GM21619 (cell line): Measurements from ENCODE around the gene EI24.
"Not testable (repeated sequence)": the region's sequence is repeated elsewhere in the genome, so short reads cannot be mapped to it uniquely, and the experiment has no call there.

Experiments
- ATAC-seq: cut with Tn5 transposase; IDR thresholded peaks from one replicate; pipeline ENCODE4 v1.9.1; 2021; ENCODE audit not compliant: unreplicated experiment

EI24 gene

GRCh38 chr11:125568970-125569914 is at the start of gene EI24:
TSS of gene EI24 (plus strand) at chr11:125569477. CDS start at chr11:125572528, 3,051 bp downstream.
- ATAC-seq: peak; percentile 96

DNA sequence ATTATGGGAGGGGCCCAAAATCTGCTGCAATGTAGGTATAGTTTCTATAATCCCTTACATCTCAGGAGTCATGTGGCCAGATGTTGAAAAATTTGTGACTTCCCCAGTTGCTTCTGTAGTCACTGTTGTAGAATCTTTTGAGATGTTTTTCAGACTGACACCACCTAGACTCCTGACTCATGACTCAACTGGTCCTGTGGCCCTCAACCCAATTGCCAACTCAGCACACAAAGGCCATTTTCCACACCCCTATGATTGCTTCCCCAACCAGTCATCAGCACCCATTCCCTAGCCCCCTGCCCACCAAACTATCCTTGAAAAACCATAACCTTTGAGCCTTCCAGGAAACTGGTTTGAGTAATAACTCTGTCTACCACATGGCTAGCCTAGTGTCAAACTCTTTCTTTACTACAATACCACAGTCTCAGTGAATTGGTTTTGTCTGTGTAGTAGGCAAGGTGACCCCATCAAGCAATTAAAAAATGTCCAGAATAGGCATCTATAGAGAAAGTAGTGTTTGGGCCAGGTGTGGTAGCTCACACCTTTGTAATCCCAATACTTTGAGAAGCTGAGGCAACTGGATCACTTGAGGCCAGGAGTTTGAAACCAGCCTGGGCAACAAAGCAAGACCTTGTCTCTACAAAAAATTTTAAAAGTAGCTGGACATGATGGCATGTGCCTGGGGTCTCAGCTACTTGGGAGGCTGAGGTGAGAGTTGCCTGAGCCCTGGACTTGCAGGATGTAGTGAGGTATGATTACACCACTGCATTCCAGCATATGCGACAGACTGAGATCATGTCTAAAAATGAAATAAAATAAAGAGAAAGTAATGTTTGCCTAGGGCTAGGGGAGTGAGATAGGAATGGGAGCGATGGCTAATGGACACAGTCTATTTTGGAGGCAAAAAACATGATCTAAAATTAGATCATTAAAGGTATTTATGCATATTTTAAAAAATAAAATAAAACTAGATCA is 49.1 kb upstream of the EI24 start:
- no peak for ATAC-seq

GRCh38 chr11:125525303-125525702 is 44.0 kb upstream of the EI24 start:
- no peak for ATAC-seq

GRCh38 chr11:125532668-125533067 is 36.6 kb upstream of the EI24 start:
- ATAC-seq: no peak

- no peak for ATAC-seq
These were observed 33.7 kb upstream of the EI24 start for GRCh38 chr11:125535585-125535984.

DNA sequence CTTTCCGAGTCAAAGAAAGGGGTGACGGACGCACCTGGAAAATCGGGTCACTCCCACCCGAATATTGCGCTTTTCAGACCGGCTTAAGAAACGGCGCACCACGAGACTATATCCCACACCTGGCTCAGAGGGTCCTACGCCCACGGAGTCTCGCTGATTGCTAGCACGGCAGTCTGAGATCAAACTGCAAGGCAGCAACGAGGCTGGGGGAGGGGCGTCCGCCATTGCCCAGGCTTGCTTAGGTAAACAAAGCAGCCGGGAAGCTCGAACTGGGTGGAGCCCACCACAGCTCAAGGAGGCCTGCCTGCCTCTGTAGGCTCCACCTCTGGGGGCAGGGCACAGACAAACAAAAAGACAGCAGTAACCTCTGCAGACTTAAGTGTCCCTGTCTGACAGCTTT is 32.4 kb upstream of the EI24 start:
- not testable (repeated sequence) for ATAC-seq

DNA sequence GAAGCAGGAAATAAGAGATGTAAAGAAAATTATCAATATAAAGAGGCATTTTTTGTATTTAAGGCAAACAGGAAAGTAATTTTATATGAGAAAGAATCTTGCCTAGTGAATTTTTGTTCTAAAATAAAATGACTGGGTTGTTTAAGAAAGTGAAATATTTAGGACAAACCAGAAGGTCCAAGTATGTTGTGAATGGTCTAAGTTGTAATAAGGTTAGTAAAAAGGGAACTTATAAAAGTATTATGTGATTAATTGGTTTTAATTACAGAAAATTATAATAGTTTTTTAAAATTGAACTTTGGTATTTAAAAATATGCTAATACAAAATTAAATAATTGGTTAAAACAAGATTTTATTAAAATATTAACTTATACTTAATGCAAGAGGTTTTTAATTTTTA is 26.6 kb upstream of the EI24 start:
- ATAC-seq: no peak

GRCh38 chr11:125550780-125551179 is 18.5 kb upstream of the EI24 start:
- ATAC-seq: no peak

DNA sequence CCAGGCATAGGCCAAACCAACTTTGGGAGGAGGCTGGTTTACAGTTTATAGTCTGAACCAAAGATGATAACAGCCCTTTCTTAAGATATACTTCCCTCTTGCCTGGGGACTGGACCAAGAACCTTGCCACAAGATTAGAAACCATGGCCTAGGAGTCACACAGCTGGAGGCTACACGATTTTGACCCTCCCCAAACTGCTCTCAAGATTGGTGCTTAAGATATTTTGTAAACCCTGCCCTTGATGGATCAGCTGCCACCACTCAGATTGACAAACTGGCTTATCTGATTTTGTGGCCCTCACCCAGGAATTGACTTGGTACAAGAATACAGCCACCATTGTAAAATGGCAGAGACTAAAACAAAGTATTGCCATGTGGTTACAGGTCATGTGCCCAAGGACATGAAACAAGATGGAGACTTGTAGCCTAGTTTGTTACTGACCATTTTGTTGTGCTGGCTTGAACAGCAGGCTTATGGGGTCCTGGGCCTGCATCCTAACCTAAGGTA is 17.4 kb upstream of the EI24 start:
- ATAC-seq: no peak

DNA sequence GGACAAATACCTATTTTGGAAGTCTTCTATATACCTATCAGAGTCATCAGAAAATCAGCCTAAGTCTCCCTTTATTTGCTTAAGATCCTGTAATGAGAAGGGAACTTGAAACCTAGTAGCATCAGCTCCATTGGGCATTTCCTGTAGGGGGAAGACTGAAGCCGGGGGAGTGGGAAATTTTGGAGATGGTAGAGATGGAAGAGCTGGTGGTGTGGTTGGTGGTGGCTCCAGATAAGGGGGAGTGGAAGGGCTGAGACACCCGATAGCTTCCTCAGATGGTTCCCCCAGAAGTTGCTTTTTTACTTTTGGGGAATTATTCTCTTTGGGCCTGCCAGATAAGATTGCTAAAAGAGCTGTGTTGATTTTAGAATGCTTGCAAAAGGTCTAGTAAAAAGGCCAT is 16.4 kb upstream of the EI24 start:
- no peak for ATAC-seq

- no peak for ATAC-seq
These were observed 15.9 kb upstream of the EI24 start for GRCh38 chr11:125553357-125553756.

DNA sequence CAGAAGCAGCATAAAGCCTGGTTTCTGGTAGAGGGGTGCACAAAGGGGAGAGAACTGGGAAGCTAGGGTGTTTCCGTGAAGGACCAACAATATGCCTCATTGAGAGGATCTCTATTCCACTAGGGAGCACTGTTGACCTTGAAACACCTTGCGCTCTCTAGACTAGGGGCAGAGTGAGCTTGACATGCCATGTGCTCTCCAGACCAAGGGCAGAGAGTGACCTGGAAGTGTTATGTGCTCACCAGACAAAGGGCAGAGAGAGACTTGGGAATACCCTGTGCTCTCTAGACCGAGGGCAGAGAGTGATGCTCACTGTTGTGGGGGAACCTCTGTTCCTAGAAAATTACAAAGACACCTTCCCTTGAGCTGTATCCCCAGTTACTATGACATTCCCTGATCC is 15.2 kb upstream of the EI24 start:
- ATAC-seq: no peak

- ATAC-seq: no peak
These were observed 9.4 kb upstream of the EI24 start for GRCh38 chr11:125559888-125560287.

DNA sequence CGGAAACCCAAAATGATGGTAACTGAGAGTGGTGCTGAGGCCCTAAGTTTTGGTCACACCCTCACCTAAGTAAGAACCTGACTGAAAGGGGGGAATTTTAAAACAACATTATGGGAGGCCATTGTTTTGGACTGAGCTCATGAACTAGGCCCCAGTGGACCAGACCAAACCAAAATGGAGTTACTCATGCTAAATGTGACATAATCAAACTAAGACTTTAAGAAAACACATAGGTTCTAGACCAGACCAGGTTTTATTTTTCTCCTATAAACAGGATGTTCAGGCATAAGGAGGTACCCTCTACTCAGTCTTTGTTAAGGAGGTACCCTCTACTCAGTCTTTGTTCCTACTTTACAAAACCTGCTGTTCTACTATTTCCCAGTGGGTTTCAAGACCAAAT is 7.4 kb upstream of the EI24 start:
- ATAC-seq: no peak

GRCh38 chr11:125562430-125562829 is 6.8 kb upstream of the EI24 start:
- ATAC-seq: no peak

DNA sequence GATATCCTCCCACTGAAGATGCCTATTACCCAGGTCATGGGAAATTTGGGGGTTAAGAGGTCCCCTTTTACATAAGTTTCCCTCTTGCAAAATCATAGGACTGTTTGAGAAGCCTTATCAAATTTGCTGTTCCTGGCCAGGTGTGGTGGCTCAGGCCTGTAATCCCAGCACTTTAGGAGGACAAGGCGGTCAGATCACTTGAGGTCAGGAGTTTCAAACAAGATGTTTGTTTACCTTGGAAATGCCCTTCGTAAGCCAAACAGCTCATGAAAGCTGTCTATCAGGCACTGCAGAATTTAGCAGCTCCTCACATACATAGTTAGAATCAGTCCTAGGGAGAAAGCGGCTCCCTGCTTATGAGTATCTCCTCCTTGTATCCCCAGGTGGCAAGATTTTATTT is 4.9 kb upstream of the EI24 start:
- ATAC-seq: no peak

DNA sequence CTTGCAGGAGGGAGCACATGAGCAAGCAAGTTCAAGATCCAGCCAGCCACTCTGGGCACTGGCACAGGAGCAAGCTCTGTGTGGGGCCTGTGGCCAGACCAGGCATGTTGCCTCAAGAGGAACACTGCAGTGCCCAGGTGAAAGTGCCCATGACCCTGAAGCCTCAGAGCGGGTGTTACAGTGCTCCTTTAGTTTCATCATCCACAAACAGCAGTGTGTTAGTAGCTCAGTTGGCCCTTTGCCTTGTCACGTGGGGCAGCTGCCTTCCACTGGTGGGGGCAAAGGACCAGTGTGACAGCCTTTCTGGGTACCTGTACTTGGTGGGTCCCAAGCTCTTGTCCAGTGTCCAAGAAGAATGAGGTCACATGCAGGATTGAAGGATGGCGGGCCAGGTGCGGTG is 3.0 kb upstream of the EI24 start:
- no peak for ATAC-seq

DNA sequence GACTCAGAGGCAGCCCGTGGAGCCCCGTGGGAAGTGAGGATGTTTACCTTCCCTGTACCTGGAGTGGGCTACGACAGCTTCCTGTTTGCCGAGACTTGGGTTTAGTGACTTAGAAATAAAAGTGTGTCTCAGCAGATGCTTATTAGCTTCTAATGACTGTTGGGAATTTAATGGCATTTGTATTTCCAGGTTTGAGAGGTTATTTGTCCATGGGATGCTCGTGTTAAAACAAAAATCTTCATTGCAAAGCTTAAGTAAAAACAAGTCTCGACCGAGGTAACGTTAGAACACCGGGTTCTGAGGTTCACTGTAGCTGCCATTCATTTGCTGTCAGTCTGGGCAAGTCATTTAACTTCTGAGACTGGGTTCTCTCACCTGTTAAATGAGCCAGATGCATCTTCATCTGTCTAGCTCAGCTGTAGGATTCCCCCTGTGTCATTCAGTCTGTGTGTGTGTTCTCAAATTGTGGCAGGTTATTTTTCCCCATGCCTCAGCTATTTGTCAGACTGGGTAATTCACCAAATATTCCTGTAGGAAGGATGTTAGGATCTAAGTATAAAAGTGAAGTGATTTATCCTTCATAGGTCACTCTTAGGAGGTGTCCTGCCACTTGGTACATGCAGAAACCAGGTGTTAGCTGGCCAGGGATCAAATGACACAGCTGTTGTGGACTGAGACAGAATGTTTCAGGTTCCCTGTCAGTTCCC is 791 bp downstream of the EI24 start:
- ATAC-seq: peak; percentile 25

- no peak for ATAC-seq
These were observed 1.7 kb downstream of the EI24 start for GRCh38 chr11:125570952-125571351.

DNA sequence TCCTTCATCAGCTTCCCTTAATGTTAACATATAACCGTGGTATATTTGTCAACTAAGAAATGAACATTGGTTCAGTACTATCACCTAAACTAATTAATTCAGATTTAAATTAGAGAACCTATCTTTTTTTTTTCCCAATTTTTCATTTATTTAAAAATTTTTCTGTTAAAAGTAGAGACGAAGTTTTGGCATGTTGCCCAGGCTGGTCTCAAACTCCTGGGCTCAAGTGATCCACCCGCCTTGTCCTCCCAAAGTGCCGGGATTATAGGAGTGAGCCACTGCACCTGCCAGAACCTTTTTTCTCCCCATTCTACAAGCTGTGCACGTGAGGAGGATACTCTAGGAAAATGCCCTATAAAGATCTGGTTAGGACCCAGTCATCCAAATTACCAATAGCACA is 3.6 kb downstream of the EI24 start:
- ATAC-seq: no peak

DNA sequence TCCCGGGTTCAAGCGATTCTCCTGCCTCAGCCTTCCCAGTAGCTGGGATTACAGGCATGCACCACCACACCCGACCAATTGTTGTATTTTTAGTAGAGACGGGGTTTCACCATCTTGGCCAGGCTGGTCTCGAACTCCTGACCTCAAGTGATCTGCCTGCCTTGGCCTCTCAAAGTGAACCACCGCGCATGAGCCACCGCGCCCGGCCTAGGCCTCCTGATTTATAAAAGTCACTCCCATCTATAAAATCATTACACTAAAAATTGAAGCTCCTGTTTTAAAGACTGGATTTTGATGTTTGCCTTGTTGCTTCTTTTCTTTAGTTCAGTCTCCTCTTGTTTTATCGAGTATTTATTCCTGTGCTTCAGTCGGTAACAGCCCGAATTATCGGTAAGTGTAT is 7.9 kb downstream of the EI24 start:
- not testable (repeated sequence) for ATAC-seq
